ENCODE measurements around the gene LAP3. TPM values are rescaled to one million over a fixed set of nuclear protein-coding genes. Genes with fewer than 3 reads are reported as not detected.

Gene LAP3
- total RNA-seq, 1 donor from 2014 or later = 77.7 TPM

- no peak for ATAC-seq
- no peak for DNase-seq (ENCODE audit: low spot score)
- intact Hi-C loops (cut with DNase I) = no loop called here
Measured at GRCh38 chr4:17654701-17655100, 77.7 kb downstream of the LAP3 start.

GRCh38 chr4:17657090-17657489 is 80.1 kb downstream of the LAP3 start:
- DNase-seq (ENCODE audit: low spot score) (no peak), ATAC-seq (no peak)
- intact Hi-C loops (cut with DNase I) = no loop called here

Other genes starting within 250 kb of the LAP3 start
- 33.2 TPM for gene QDPR, start 65.1 kb upstream of the LAP3 start, total RNA-seq
- not detected for gene CLRN2, start 62.0 kb upstream of the LAP3 start, total RNA-seq
- gene MED28, start 37.4 kb downstream of the LAP3 start, total RNA-seq = 48.4 TPM
- not detected for gene FAM184B, start 204.4 kb downstream of the LAP3 start, total RNA-seq
- 47.7 TPM for gene DCAF16, start 233.6 kb downstream of the LAP3 start, total RNA-seq
- 0.49 TPM for gene NCAPG, start 233.8 kb downstream of the LAP3 start, total RNA-seq